K562 (cell line): ENCODE data around the gene STXBP4. TPM values are rescaled to one million over a fixed set of nuclear protein-coding genes. Genes with fewer than 3 reads are reported as not detected.

Experiments
- TAF9B ChIP-seq: fragments of 450-650 bp; IDR thresholded peaks from 2 replicates; pipeline ENCODE4 v1.6.1; 2018; ENCODE audit warnings: mild to moderate bottlenecking; ENCODE audit not compliant: partially characterized antibody
- ZFP30 ChIP-seq: fragments of 250-450 bp; sonication (Bioruptor Pico); IDR thresholded peaks from 2 replicates; pipeline ENCODE4 v1.8.0; 2022; ENCODE audit warnings: moderate library complexity, mild to moderate bottlenecking, inconsistent platforms, borderline replicate concordance
- ZNF347 ChIP-seq: fragments of 450-650 bp; formaldehyde crosslinking; IDR thresholded peaks from 2 replicates; pipeline ENCODE4 v1.4.0; 2020; ENCODE audit warnings: low read depth, mild to moderate bottlenecking, moderate library complexity
- polyA plus RNA-seq, 8 experiments: library from polyadenylated mRNA; depleted of rRNA in 4 of 8; stranded (reverse) in 5 of 8; unstranded in 3 of 8; fragments of >200 nt; fragmentation: Nextera tagmentation in 2 of 8; fragmentation: Illumina TruSeq in 1 of 8; extraction: Ambion mirVana in 2 of 8; extraction: Trizol in 1 of 8; gene quantifications; 2 replicates each; pipeline versions ENCODE4 v1.2.1 to v1.2.3, GENCODE V29; 2011 to 2014; ENCODE audit warnings: inconsistent platforms in 1 of 8, missing spikeins in 1 of 8
- total RNA-seq, 7 experiments: library from RNA; depleted of rRNA in 6 of 7; stranded (reverse); fragments of >200 nt in 6 of 7; fragmentation: Illumina TruSeq in 2 of 7; extraction: Trizol in 2 of 7; gene quantifications; 2 replicates each; pipeline versions ENCODE4 v1.2.1 to v1.2.3, GENCODE V29; 2011 to 2021; ENCODE audit warnings: low replicate concordance in 1 of 7
- TF ChIP-seq, protein P1 (sequence below): sonication (generic); formaldehyde crosslinking; IDR thresholded peaks from 2 replicates; pipeline ENCODE4 v1.8.1; 2023; ENCODE audit warnings: missing genetic modification reagents, mild to moderate bottlenecking, borderline replicate concordance
- TF ChIP-seq, protein P2 (sequence below): sonication (generic); formaldehyde crosslinking; IDR thresholded peaks from 2 replicates; pipeline ENCODE4 v1.8.0; 2022; ENCODE audit warnings: missing genetic modification reagents, mild to moderate bottlenecking, borderline replicate concordance
- TF ChIP-seq, protein P3 (sequence below): sonication (generic); formaldehyde crosslinking; IDR thresholded peaks from 2 replicates; pipeline ENCODE4 v1.9.0; 2022; ENCODE audit warnings: mild to moderate bottlenecking, missing genetic modification reagents

Gene STXBP4
- total and polyA plus RNA-seq, 9 of the 15 experiments (the other 6 are each of a cell fraction or from before 2014, with no cell fraction given) = 11.6 to 23.2 (median 18.5) TPM

DNA sequence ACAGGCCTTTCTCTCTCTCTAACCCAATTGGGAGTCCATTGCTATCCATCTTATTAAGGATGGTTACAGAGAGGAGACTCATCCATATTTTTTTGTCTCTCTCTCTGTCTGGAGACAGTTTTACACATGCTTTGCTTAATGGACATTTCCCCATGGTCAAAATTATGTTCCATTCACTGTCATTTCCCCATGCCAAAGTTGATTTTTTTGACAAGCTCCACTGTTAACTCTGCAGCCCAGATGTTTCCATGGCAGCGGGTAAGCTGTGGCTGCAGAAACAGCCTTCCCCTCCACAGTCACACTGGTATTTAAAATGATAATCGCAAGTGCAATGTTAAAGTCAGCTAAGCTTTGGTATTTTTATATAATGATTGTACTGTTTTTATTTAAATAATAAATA, 232.3 kb downstream of the STXBP4 start (continued):
- TF ChIP-seq, protein P1, sequence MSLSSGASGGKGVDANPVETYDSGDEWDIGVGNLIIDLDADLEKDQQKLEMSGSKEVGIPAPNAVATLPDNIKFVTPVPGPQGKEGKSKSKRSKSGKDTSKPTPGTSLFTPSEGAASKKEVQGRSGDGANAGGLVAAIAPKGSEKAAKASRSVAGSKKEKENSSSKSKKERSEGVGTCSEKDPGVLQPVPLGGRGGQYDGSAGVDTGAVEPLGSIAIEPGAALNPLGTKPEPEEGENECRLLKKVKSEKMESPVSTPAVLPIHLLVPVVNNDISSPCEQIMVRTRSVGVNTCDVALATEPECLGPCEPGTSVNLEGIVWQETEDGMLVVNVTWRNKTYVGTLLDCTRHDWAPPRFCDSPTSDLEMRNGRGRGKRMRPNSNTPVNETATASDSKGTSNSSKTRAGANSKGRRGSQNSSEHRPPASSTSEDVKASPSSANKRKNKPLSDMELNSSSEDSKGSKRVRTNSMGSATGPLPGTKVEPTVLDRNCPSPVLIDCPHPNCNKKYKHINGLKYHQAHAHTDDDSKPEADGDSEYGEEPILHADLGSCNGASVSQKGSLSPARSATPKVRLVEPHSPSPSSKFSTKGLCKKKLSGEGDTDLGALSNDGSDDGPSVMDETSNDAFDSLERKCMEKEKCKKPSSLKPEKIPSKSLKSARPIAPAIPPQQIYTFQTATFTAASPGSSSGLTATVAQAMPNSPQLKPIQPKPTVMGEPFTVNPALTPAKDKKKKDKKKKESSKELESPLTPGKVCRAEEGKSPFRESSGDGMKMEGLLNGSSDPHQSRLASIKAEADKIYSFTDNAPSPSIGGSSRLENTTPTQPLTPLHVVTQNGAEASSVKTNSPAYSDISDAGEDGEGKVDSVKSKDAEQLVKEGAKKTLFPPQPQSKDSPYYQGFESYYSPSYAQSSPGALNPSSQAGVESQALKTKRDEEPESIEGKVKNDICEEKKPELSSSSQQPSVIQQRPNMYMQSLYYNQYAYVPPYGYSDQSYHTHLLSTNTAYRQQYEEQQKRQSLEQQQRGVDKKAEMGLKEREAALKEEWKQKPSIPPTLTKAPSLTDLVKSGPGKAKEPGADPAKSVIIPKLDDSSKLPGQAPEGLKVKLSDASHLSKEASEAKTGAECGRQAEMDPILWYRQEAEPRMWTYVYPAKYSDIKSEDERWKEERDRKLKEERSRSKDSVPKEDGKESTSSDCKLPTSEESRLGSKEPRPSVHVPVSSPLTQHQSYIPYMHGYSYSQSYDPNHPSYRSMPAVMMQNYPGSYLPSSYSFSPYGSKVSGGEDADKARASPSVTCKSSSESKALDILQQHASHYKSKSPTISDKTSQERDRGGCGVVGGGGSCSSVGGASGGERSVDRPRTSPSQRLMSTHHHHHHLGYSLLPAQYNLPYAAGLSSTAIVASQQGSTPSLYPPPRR (CRISPR knock-in tag) = no peak
- TF ChIP-seq ZFP30 (CRISPR knock-in tag) = no peak
- TF ChIP-seq, protein P2, sequence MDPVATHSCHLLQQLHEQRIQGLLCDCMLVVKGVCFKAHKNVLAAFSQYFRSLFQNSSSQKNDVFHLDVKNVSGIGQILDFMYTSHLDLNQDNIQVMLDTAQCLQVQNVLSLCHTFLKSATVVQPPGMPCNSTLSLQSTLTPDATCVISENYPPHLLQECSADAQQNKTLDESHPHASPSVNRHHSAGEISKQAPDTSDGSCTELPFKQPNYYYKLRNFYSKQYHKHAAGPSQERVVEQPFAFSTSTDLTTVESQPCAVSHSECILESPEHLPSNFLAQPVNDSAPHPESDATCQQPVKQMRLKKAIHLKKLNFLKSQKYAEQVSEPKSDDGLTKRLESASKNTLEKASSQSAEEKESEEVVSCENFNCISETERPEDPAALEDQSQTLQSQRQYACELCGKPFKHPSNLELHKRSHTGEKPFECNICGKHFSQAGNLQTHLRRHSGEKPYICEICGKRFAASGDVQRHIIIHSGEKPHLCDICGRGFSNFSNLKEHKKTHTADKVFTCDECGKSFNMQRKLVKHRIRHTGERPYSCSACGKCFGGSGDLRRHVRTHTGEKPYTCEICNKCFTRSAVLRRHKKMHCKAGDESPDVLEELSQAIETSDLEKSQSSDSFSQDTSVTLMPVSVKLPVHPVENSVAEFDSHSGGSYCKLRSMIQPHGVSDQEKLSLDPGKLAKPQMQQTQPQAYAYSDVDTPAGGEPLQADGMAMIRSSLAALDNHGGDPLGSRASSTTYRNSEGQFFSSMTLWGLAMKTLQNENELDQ (CRISPR knock-in tag) = no peak
- no peak for TF ChIP-seq TAF9B
- no peak for TF ChIP-seq ZNF347 (CRISPR knock-in tag)
- TF ChIP-seq, protein P3, sequence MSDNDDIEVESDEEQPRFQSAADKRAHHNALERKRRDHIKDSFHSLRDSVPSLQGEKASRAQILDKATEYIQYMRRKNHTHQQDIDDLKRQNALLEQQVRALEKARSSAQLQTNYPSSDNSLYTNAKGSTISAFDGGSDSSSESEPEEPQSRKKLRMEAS (CRISPR knock-in tag) = no peak
